WTC11 (cell line): ENCODE measurements around the gene CASP12. TPM values are rescaled to one million over a fixed set of nuclear protein-coding genes. Genes with fewer than 3 reads are reported as not detected.

ENCODE experiments used
- ATAC-seq: fragments of 200-7000 bp; cut with Tn5 transposase; 2 replicates; pipeline ENCODE4 v1.10.0; 2021; ENCODE audit warnings: mild to moderate bottlenecking, moderate library complexity
- CTCF ChIA-PET: fragments of 300-600 bp; sonication (Branson Sonifier 250); formaldehyde crosslinking; loops from one replicate; lab custom pipeline; 2021; ENCODE audit warnings: antibody characterized with exemption; lab: Charles Lee
- POLR2A ChIA-PET: fragments of 350-600 bp; sonication (Branson Sonifier 250); formaldehyde crosslinking; loops from one replicate; lab custom pipeline; 2021; ENCODE audit warnings: antibody characterized with exemption; lab: Charles Lee
- DNase-seq: peaks from one replicate; pipeline ENCODE4 v3.0.0; 2021; ENCODE audit warnings: low spot score
- H3K27ac Mint-ChIP-seq: 2 replicates; pipeline ENCODE4 v1.8.0; 2021; ENCODE audit warnings: mixed read lengths
- H3K27me3 Mint-ChIP-seq: 2 replicates; pipeline ENCODE4 v1.8.0; 2021; ENCODE audit warnings: low read depth, mild to moderate bottlenecking, moderate library complexity, mixed read lengths
- H3K36me3 Mint-ChIP-seq: 2 replicates; pipeline ENCODE4 v1.8.0; 2021; ENCODE audit warnings: mixed read lengths
- H3K4me1 Mint-ChIP-seq: 2 replicates; pipeline ENCODE4 v1.8.0; 2022; ENCODE audit warnings: mixed read lengths
- H3K4me3 Mint-ChIP-seq: 2 replicates; pipeline ENCODE4 v1.8.0; 2021; ENCODE audit warnings: mild to moderate bottlenecking, moderate library complexity, mixed read lengths
- H3K9me3 Mint-ChIP-seq: 2 replicates; pipeline ENCODE4 v1.8.0; 2021; ENCODE audit warnings: mixed read lengths
- CTCF ChIP-seq: fragments of 200-600 bp; IDR thresholded peaks from 2 replicates; pipeline ENCODE4 v1.8.0; 2022; ENCODE audit warnings: antibody characterized with exemption
- E2F1 ChIP-seq: sonication (generic); formaldehyde crosslinking; IDR thresholded peaks from 2 replicates; pipeline ENCODE4 v1.8.0; 2022; ENCODE audit warnings: mild to moderate bottlenecking, missing genetic modification reagents
- E2F5 ChIP-seq: sonication (generic); formaldehyde crosslinking; IDR thresholded peaks from 2 replicates; pipeline ENCODE4 v1.8.1; 2022; ENCODE audit warnings: mild to moderate bottlenecking, moderate library complexity, missing genetic modification reagents
- ELF4 ChIP-seq: sonication (generic); formaldehyde crosslinking; IDR thresholded peaks from 2 replicates; pipeline ENCODE4 v1.8.1; 2022; ENCODE audit warnings: low read depth, mild to moderate bottlenecking, moderate library complexity, missing genetic modification reagents
- ETV6 ChIP-seq: sonication (generic); formaldehyde crosslinking; IDR thresholded peaks from 2 replicates; pipeline ENCODE4 v1.8.1; 2022; ENCODE audit warnings: mild to moderate bottlenecking, missing genetic modification reagents
- HMGXB4 ChIP-seq: sonication (generic); formaldehyde crosslinking; IDR thresholded peaks from 2 replicates; pipeline ENCODE4 v1.8.1; 2023; ENCODE audit warnings: mild to moderate bottlenecking, moderate library complexity, missing genetic modification reagents
- JUN ChIP-seq: sonication (generic); formaldehyde crosslinking; IDR thresholded peaks from 2 replicates; pipeline ENCODE4 v1.8.0; 2023; ENCODE audit warnings: mild to moderate bottlenecking, missing genetic modification reagents
- MYBL2 ChIP-seq: sonication (generic); formaldehyde crosslinking; IDR thresholded peaks from 2 replicates; pipeline ENCODE4 v1.8.1; 2023; ENCODE audit warnings: mild to moderate bottlenecking, moderate library complexity, missing genetic modification reagents
- NFATC4 ChIP-seq: fragments of 250-450 bp; sonication (Bioruptor Pico); IDR thresholded peaks from 2 replicates; pipeline ENCODE4 v1.9.0; 2021; ENCODE audit warnings: mild to moderate bottlenecking
- PRDM15 ChIP-seq: sonication (generic); formaldehyde crosslinking; IDR thresholded peaks from 2 replicates; pipeline ENCODE4 v1.8.0; 2022; ENCODE audit warnings: missing genetic modification reagents
- PRRX2 ChIP-seq: fragments of 250-450 bp; sonication (Bioruptor Pico); IDR thresholded peaks from 2 replicates; pipeline ENCODE4 v1.8.0; 2021; ENCODE audit warnings: mild to moderate bottlenecking
- RELA ChIP-seq: sonication (generic); formaldehyde crosslinking; IDR thresholded peaks from 2 replicates; pipeline ENCODE4 v1.8.1; 2022; ENCODE audit warnings: missing genetic modification reagents, mild to moderate bottlenecking, borderline replicate concordance
- USF2 ChIP-seq: sonication (generic); formaldehyde crosslinking; IDR thresholded peaks from 2 replicates; pipeline ENCODE4 v1.8.1; 2023; ENCODE audit warnings: mild to moderate bottlenecking, missing genetic modification reagents, moderate library complexity
- ZBTB43 ChIP-seq: sonication (generic); formaldehyde crosslinking; IDR thresholded peaks from 2 replicates; pipeline ENCODE4 v1.8.1; 2023; ENCODE audit warnings: mild to moderate bottlenecking, missing genetic modification reagents
- ZMAT4 ChIP-seq: fragments of 250-450 bp; sonication (Bioruptor Pico); IDR thresholded peaks from 2 replicates; pipeline ENCODE4 v1.9.0; 2021; ENCODE audit warnings: mild to moderate bottlenecking
- ZNF232 ChIP-seq: sonication (generic); formaldehyde crosslinking; IDR thresholded peaks from 2 replicates; pipeline ENCODE4 v1.8.0; 2022; ENCODE audit warnings: mild to moderate bottlenecking, missing genetic modification reagents
- ZNF317 ChIP-seq: sonication (generic); formaldehyde crosslinking; IDR thresholded peaks from 2 replicates; pipeline ENCODE4 v1.8.1; 2023; ENCODE audit warnings: low read depth, mild to moderate bottlenecking, moderate library complexity, missing genetic modification reagents, borderline replicate concordance
- ZNF423 ChIP-seq: fragments of 250-450 bp; sonication (Bioruptor Pico); IDR thresholded peaks from 2 replicates; pipeline ENCODE4 v2.1.2; 2022; ENCODE audit warnings: mild to moderate bottlenecking, moderate library complexity
- ZNF425 ChIP-seq: fragments of 250-450 bp; sonication (Bioruptor Pico); conservative IDR thresholded peaks from 2 replicates; pipeline ENCODE4 v1.9.0; 2021; ENCODE audit warnings: mild to moderate bottlenecking
- total RNA-seq: library from RNA; stranded (reverse); gene quantifications from 3 replicates; pipeline ENCODE4 v1.2.3, GENCODE V29; 2021

CASP12 gene
- total RNA-seq, 1 experiment from 2014 or later, result not detected

GRCh38 chr11:104891135-104891534 is 7.1 kb downstream of the CASP12 start:
- H3K36me3 Mint-ChIP-seq, result no peaks in the 10 kb centered on the region
- ATAC-seq (no peak), DNase-seq (no peak)
- no peak overlapping the region for H3K27ac Mint-ChIP-seq
- no peak for TF ChIP-seq ZNF425 (CRISPR knock-in tag)
- TF ChIP-seq MYBL2 (CRISPR knock-in tag), result no peak
- TF ChIP-seq ZNF232 (CRISPR knock-in tag), result no peak
- TF ChIP-seq E2F5, result no peak
- TF ChIP-seq HMGXB4 (CRISPR knock-in tag), result no peak
- TF ChIP-seq ELF4 (CRISPR knock-in tag), result no peak
- TF ChIP-seq NFATC4 (CRISPR knock-in tag), result no peak
- no peak for TF ChIP-seq USF2 (CRISPR knock-in tag)
- TF ChIP-seq CTCF, result no peak
- no peak for TF ChIP-seq ETV6 (CRISPR knock-in tag)
- TF ChIP-seq ZMAT4 (CRISPR knock-in tag), result no peak
- no peak for TF ChIP-seq ZNF423 (CRISPR knock-in tag)
- no peak for TF ChIP-seq ZNF317 (CRISPR knock-in tag)
- TF ChIP-seq PRRX2 (CRISPR knock-in tag), result no peak
- TF ChIP-seq PRDM15, result no peak
- TF ChIP-seq E2F1 (CRISPR knock-in tag), result no peak
- no peak for TF ChIP-seq ZBTB43
- TF ChIP-seq RELA (CRISPR knock-in tag), result no peak
- TF ChIP-seq JUN (CRISPR knock-in tag), result no peak
- H3K4me3 Mint-ChIP-seq, result no peak overlapping the region
- ChIA-PET POLR2A (no interaction called here), CTCF (no interaction called here)
- peaks cover 7% of the 10 kb centered on the region for H3K9me3 Mint-ChIP-seq
- H3K27me3 Mint-ChIP-seq, result no peaks in the 10 kb centered on the region
- peaks cover 40% of the 10 kb centered on the region for H3K4me1 Mint-ChIP-seq
